C4-2B (cell line): ENCODE data around the gene BATF.
A peak's percentile ranks its signal among the peaks of the same experiment; 100 is the strongest.

Experiments used
- H3K27ac ChIP-seq: fragments of 450-650 bp; 2 replicates; pipeline ENCODE4 v1.5.1; 2017
- CTCF ChIP-seq: fragments of 450-650 bp; conservative IDR thresholded peaks from 2 replicates; pipeline ENCODE4 v1.5.1; 2017; ENCODE audit warnings: mild to moderate bottlenecking
- ZFX ChIP-seq: fragments of 450-650 bp; IDR thresholded peaks from 2 replicates; pipeline ENCODE4 v1.6.1; 2017

BATF gene

GRCh38 chr14:75554482-75554881 lies 32.2 kb downstream of the BATF start:
- no peak overlapping the region; the same call in 1 of the 2 replicates for H3K27ac ChIP-seq

GRCh38 chr14:75558440-75558839 lies 36.2 kb downstream of the BATF start:
- TF ChIP-seq CTCF (no peak), ZFX (no peak)
- no peak overlapping the region for H3K27ac ChIP-seq

More at GRCh38 chr14:75554482-75554881, 32.2 kb downstream of the BATF start:
- TF ChIP-seq CTCF = no peak
- TF ChIP-seq ZFX = no peak

- TF ChIP-seq CTCF = no peak
- TF ChIP-seq ZFX = no peak
- H3K27ac ChIP-seq = no peak overlapping the region
These were observed 36.8 kb downstream of the BATF start for GRCh38 chr14:75559045-75559444.

- no peak overlapping the region for H3K27ac ChIP-seq
- no peak for TF ChIP-seq ZFX
- no peak for TF ChIP-seq CTCF
These were observed 37.4 kb downstream of the BATF start for GRCh38 chr14:75559451-75560222.

GRCh38 chr14:75561013-75561432 lies 38.8 kb downstream of the BATF start:
- peak; percentile 97 for TF ChIP-seq CTCF
- TF ChIP-seq ZFX = no peak
- H3K27ac ChIP-seq = no peak overlapping the region

- TF ChIP-seq CTCF (no peak), ZFX (no peak)
- no peak overlapping the region for H3K27ac ChIP-seq
These were observed 39.8 kb downstream of the BATF start for GRCh38 chr14:75562089-75562488.

- H3K27ac ChIP-seq = no peak overlapping the region
- TF ChIP-seq CTCF (no peak), ZFX (no peak)
These were observed 40.2 kb downstream of the BATF start for GRCh38 chr14:75562489-75562888.
